HepG2 (cell line): Measurements from ENCODE around the gene CADPS2. TPM values are rescaled to one million over a fixed set of nuclear protein-coding genes. Genes with fewer than 3 reads are reported as not detected.

Experiments
- ESRRA ChIP-seq: sonication (generic); formaldehyde crosslinking; IDR thresholded peaks from 2 replicates; pipeline ENCODE4 v1.5.1; 2020; ENCODE audit warnings: mild to moderate bottlenecking, low read depth, missing genetic modification reagents
- EZH2 ChIP-seq: conservative IDR thresholded peaks from 2 replicates; pipeline ENCODE4 v1.6.1; 2012; ENCODE audit warnings: mild to moderate bottlenecking, low read depth, low read length, moderate library complexity
- HCFC1 ChIP-seq: fragments of 150-350 bp; IDR thresholded peaks from 2 replicates; pipeline ENCODE4 v1.6.1; 2014; ENCODE audit warnings: low read depth, low read length
- KDM6A ChIP-seq: IDR thresholded peaks from 2 replicates; pipeline ENCODE4 v1.6.1; 2016; ENCODE audit warnings: low read depth
- NFKB2 ChIP-seq: sonication (generic); formaldehyde crosslinking; IDR thresholded peaks from 2 replicates; pipeline ENCODE4 v1.4.0; 2020; ENCODE audit warnings: missing genetic modification reagents, borderline replicate concordance
- SPEN ChIP-seq: sonication (generic); formaldehyde crosslinking; IDR thresholded peaks from 2 replicates; pipeline ENCODE4 v1.5.1; 2020; ENCODE audit warnings: low read depth, mild to moderate bottlenecking, missing genetic modification reagents
- TSC22D2 ChIP-seq: sonication (generic); formaldehyde crosslinking; IDR thresholded peaks from 2 replicates; pipeline ENCODE4 v1.5.1; 2020; ENCODE audit warnings: missing genetic modification reagents, mild to moderate bottlenecking, borderline replicate concordance
- ZNF225 ChIP-seq: sonication (generic); formaldehyde crosslinking; IDR thresholded peaks from 2 replicates; pipeline ENCODE4 v1.4.0; 2020; ENCODE audit warnings: mild to moderate bottlenecking, missing genetic modification reagents
- ZNF337 ChIP-seq: sonication (generic); formaldehyde crosslinking; IDR thresholded peaks from 2 replicates; pipeline ENCODE4 v1.5.1; 2020; ENCODE audit warnings: missing genetic modification reagents, low read depth, mild to moderate bottlenecking, borderline replicate concordance
- ZNF598 ChIP-seq: sonication (generic); formaldehyde crosslinking; IDR thresholded peaks from 2 replicates; pipeline ENCODE4 v1.5.1; 2020; ENCODE audit warnings: mild to moderate bottlenecking, missing genetic modification reagents, borderline replicate concordance
- polyA plus RNA-seq, 8 experiments: library from polyadenylated mRNA; depleted of rRNA in 3 of 8; stranded (reverse) in 7 of 8; unstranded in 1 of 8; fragments of >200 nt; fragmentation: Illumina TruSeq in 4 of 8; extraction: Trizol in 4 of 8; gene quantifications; 2 replicates each; pipeline versions ENCODE4 v1.2.1 to v1.2.3, GENCODE V29; 2011 to 2016; ENCODE audit warnings: low read depth in 4 of 8, missing spikeins in 1 of 8, mixed read lengths in 1 of 8; ENCODE audit not compliant: insufficient read depth in 1 of 8
- total RNA-seq, 5 experiments: library from RNA; depleted of rRNA; stranded (reverse); fragments of >200 nt; fragmentation: Illumina TruSeq; extraction: Trizol; gene quantifications; 2 replicates each; pipeline ENCODE4 v1.2.3, GENCODE V29; 2016; ENCODE audit warnings: low read depth in 1 of 5
- TF ChIP-seq, protein P1 (sequence below): sonication (generic); formaldehyde crosslinking; IDR thresholded peaks from 2 replicates; pipeline ENCODE4 v1.4.0; 2020; ENCODE audit warnings: missing genetic modification reagents
- TF ChIP-seq, protein P2 (sequence below), 2 experiments: sonication (generic) in 1 of 2; formaldehyde crosslinking in 1 of 2; IDR thresholded peaks; 2 replicates each; pipeline versions ENCODE4 v1.4.0 to v1.6.1; 2016 to 2020; ENCODE audit warnings: borderline replicate concordance in 1 of 2, low read depth in 1 of 2, mild to moderate bottlenecking in 1 of 2, missing genetic modification reagents in 1 of 2
- TF ChIP-seq, protein P3 (sequence below): sonication (generic); formaldehyde crosslinking; IDR thresholded peaks from 2 replicates; pipeline ENCODE4 v1.5.0; 2020; ENCODE audit warnings: mild to moderate bottlenecking, missing genetic modification reagents
- TF ChIP-seq, protein P4 (sequence below): sonication (generic); formaldehyde crosslinking; IDR thresholded peaks from 2 replicates; pipeline ENCODE4 v1.8.0; 2022; ENCODE audit warnings: mild to moderate bottlenecking, missing genetic modification reagents, moderate library complexity
- TF ChIP-seq, protein P5 (sequence below): sonication (generic); formaldehyde crosslinking; IDR thresholded peaks from 2 replicates; pipeline ENCODE4 v1.8.1; 2023; ENCODE audit warnings: mild to moderate bottlenecking, missing genetic modification reagents
- TF ChIP-seq, protein P6 (sequence below): sonication (generic); formaldehyde crosslinking; IDR thresholded peaks from 2 replicates; pipeline ENCODE4 v1.4.0; 2020; ENCODE audit warnings: missing genetic modification reagents

The CADPS2 gene
- total and polyA plus RNA-seq, 2 of the 13 experiments (the other 11 are each of a cell fraction or from before 2014, with no cell fraction given) = 17.6 to 43.8 TPM

DNA sequence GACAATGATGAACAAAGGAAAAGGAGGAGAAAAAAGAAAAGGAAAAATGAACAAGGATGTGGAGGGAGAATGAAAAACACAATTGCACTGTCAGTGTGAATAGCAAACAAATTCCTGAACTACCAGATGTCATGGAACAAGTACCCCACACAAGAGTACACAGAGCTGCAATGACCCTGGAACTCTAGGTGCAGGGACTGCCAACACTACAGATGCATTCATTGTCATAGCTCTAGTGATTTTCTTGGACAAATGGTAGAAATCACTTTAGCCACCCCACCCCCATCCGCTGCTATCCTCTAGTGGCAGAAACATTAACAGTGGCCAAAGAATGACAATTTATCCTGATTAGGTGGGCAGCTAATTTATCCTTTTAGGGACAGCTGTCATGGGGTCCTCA lies 190.4 kb downstream of the CADPS2 start (continued):
- TF ChIP-seq ESRRA (CRISPR knock-in tag) = peak; percentile 51; the same call in 1 of the 2 replicates
- no peak for TF ChIP-seq TSC22D2 (CRISPR knock-in tag)
- TF ChIP-seq, protein P1, sequence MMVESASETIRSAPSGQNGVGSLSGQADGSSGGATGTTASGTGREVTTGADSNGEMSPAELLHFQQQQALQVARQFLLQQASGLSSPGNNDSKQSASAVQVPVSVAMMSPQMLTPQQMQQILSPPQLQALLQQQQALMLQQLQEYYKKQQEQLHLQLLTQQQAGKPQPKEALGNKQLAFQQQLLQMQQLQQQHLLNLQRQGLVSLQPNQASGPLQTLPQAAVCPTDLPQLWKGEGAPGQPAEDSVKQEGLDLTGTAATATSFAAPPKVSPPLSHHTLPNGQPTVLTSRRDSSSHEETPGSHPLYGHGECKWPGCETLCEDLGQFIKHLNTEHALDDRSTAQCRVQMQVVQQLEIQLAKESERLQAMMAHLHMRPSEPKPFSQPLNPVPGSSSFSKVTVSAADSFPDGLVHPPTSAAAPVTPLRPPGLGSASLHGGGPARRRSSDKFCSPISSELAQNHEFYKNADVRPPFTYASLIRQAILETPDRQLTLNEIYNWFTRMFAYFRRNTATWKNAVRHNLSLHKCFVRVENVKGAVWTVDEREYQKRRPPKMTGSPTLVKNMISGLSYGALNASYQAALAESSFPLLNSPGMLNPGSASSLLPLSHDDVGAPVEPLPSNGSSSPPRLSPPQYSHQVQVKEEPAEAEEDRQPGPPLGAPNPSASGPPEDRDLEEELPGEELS (CRISPR knock-in tag) = peak; percentile 67
- TF ChIP-seq, protein P2, sequence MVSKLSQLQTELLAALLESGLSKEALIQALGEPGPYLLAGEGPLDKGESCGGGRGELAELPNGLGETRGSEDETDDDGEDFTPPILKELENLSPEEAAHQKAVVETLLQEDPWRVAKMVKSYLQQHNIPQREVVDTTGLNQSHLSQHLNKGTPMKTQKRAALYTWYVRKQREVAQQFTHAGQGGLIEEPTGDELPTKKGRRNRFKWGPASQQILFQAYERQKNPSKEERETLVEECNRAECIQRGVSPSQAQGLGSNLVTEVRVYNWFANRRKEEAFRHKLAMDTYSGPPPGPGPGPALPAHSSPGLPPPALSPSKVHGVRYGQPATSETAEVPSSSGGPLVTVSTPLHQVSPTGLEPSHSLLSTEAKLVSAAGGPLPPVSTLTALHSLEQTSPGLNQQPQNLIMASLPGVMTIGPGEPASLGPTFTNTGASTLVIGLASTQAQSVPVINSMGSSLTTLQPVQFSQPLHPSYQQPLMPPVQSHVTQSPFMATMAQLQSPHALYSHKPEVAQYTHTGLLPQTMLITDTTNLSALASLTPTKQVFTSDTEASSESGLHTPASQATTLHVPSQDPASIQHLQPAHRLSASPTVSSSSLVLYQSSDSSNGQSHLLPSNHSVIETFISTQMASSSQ (IDR thresholded peaks at IDR 0.05; ENCODE audit: low read depth) = no peak
- TF ChIP-seq, protein P2 (CRISPR knock-in tag; IDR thresholded peaks at IDR 0.05; ENCODE audit: borderline replicate concordance) = peak; percentile 51; the same call in 1 of the 2 replicates
- no peak for TF ChIP-seq HCFC1
- TF ChIP-seq, protein P3, sequence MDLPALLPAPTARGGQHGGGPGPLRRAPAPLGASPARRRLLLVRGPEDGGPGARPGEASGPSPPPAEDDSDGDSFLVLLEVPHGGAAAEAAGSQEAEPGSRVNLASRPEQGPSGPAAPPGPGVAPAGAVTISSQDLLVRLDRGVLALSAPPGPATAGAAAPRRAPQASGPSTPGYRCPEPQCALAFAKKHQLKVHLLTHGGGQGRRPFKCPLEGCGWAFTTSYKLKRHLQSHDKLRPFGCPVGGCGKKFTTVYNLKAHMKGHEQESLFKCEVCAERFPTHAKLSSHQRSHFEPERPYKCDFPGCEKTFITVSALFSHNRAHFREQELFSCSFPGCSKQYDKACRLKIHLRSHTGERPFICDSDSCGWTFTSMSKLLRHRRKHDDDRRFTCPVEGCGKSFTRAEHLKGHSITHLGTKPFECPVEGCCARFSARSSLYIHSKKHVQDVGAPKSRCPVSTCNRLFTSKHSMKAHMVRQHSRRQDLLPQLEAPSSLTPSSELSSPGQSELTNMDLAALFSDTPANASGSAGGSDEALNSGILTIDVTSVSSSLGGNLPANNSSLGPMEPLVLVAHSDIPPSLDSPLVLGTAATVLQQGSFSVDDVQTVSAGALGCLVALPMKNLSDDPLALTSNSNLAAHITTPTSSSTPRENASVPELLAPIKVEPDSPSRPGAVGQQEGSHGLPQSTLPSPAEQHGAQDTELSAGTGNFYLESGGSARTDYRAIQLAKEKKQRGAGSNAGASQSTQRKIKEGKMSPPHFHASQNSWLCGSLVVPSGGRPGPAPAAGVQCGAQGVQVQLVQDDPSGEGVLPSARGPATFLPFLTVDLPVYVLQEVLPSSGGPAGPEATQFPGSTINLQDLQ = no peak
- TF ChIP-seq NFKB2 (CRISPR knock-in tag) = no peak
- TF ChIP-seq ZNF337 (CRISPR knock-in tag) = no peak
- no peak for TF ChIP-seq SPEN (CRISPR knock-in tag)
- TF ChIP-seq, protein P4, sequence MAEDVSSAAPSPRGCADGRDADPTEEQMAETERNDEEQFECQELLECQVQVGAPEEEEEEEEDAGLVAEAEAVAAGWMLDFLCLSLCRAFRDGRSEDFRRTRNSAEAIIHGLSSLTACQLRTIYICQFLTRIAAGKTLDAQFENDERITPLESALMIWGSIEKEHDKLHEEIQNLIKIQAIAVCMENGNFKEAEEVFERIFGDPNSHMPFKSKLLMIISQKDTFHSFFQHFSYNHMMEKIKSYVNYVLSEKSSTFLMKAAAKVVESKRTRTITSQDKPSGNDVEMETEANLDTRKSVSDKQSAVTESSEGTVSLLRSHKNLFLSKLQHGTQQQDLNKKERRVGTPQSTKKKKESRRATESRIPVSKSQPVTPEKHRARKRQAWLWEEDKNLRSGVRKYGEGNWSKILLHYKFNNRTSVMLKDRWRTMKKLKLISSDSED (CRISPR knock-in tag) = no peak
- no peak for TF ChIP-seq ZNF598
- no peak for TF ChIP-seq ZNF225 (CRISPR knock-in tag)
- TF ChIP-seq, protein P5, sequence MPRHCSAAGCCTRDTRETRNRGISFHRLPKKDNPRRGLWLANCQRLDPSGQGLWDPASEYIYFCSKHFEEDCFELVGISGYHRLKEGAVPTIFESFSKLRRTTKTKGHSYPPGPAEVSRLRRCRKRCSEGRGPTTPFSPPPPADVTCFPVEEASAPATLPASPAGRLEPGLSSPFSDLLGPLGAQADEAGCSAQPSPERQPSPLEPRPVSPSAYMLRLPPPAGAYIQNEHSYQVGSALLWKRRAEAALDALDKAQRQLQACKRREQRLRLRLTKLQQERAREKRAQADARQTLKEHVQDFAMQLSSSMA (CRISPR knock-in tag) = no peak
- TF ChIP-seq KDM6A (CRISPR knock-in tag) = no peak
- TF ChIP-seq, protein P6, sequence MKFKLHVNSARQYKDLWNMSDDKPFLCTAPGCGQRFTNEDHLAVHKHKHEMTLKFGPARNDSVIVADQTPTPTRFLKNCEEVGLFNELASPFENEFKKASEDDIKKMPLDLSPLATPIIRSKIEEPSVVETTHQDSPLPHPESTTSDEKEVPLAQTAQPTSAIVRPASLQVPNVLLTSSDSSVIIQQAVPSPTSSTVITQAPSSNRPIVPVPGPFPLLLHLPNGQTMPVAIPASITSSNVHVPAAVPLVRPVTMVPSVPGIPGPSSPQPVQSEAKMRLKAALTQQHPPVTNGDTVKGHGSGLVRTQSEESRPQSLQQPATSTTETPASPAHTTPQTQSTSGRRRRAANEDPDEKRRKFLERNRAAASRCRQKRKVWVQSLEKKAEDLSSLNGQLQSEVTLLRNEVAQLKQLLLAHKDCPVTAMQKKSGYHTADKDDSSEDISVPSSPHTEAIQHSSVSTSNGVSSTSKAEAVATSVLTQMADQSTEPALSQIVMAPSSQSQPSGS = no peak
- TF ChIP-seq EZH2 = no peak
